ENCODE results near the gene LCT. TPM values are rescaled to one million over a fixed set of nuclear protein-coding genes. Genes with fewer than 3 reads are reported as not detected.
"Not testable (repeated sequence)": the region's sequence is repeated elsewhere in the genome, so short reads cannot be mapped to it uniquely, and the experiment has no call there.

The LCT gene
- polyA plus RNA-seq, 1 donor from 2014 or later = not detected

DNA sequence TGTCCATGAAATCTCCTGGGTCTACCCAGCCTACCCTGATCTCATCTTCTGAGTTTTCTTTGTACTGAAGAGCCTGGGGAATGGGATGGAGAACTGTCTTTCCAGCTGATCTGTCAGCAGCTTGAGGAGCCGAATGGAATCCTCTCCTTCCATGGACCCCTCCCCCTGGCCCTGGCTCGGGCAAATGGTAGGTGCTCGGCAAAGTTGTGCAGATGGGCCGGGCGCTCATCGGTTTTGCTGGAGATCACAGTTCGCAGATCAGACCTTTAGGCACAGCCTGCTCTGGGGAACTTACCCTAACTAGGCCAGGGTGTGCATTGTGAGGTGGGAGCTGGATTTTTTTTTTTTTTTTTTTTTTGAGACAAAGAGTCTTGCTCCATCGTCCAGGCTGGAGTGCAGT lies 40.4 kb downstream of the LCT start:
- Mint-ChIP-seq H3K4me3 (no peak overlapping the region), H3K27ac (no peak overlapping the region), H3K36me3 (peaks cover 3% of the 10 kb centered on the region), H3K4me1 (peaks cover 15 to 19% (median 15%) of the 10 kb centered on the region in 3 donors), H3K9me3 (peaks cover 0 to 10% (median 5%) of the 10 kb centered on the region in 3 donors), H3K27me3 (no peaks in the 10 kb centered on the region)

GRCh38 chr2:135795641-135796040 lies 41.3 kb downstream of the LCT start:
- not testable (repeated sequence) for H3K27ac Mint-ChIP-seq, H3K9me3 Mint-ChIP-seq, H3K36me3 Mint-ChIP-seq, H3K27me3 Mint-ChIP-seq, H3K4me3 Mint-ChIP-seq
- H3K4me1 Mint-ChIP-seq = peaks cover 15 to 19% (median 18%) of the 10 kb centered on the region in 3 donors

DNA sequence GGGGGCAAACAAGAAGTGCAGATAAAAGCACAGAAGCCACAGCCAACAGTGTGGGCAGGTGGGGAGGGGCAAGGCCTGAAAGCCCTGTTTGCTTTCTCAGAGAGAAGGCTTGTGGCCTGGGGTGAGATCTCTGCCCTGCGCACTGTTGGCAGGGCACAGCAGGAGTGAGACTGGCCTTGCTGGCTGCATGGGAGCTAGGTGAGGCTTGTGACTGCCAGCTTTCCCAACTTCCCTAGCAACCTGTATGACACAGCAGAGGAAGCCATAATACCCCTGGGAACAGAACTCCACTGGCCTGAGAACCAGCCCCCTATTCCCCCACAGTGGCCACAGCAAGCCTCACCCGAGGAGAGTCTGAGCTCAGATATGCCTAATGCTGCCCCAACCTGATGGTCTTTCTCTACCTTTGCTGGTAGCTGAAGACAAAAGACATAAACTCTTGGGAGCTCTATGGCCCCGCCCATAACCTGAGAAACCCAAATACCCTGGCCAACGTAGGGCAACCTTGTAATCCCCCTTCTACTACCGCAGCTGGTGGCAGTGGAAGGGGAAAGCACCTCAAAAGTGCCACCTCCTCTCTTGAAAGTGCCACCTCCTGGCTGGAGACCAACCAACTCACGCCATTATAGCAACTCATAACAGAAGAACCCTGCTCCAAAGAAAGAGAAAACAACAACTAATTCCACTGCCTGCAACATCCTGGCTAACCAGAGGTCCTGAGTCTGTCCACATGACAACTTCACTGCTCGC lies 44.4 kb downstream of the LCT start:
- H3K27ac Mint-ChIP-seq = no peak overlapping the region
- H3K9me3 Mint-ChIP-seq = no peaks in the 10 kb centered on the region
- H3K4me3 Mint-ChIP-seq = peak overlapping the region in 1 of 4 donors; percentile 34
- H3K36me3 Mint-ChIP-seq = peaks cover 3% of the 10 kb centered on the region
- no peaks in the 10 kb centered on the region for H3K27me3 Mint-ChIP-seq
- peaks cover 12 to 18% (median 18%) of the 10 kb centered on the region in 3 donors for H3K4me1 Mint-ChIP-seq

DNA sequence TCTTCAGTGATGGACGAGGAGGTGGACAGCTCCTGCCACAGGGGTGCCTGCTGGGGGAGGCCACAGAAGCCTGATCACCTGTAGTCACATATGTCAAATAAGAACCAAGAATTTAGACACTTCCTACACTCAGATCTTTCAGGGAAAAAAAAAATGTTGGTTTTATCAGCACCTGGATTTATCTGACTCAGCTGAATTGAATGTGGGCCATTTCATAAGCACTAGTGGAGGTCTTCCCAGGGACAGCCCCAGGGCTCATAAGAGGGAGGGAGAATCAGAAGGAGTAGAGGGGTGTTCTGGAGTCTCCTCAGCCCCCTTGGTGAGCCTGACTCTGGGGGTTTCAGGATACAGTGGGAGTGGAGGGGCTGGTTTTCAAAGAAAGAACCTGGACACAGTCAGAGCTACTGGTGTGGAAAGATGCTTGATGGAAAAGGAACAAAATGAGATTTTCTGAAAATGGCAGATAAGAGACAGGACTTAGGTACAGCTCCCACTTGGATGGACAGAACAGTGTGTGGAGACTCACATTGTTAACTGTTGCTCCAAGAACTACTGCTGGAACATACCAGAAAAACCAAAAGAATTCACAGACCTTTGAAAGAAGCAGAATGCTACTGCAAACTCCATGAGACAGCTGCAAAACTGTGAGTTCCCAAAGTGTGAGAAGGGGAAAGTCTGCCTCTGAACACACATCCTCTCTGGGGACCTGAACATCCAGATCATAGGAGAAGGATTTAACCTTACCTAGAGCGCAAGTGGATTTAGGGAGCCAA lies 45.4 kb downstream of the LCT start:
- H3K36me3 Mint-ChIP-seq = peaks cover 3% of the 10 kb centered on the region

GRCh38 chr2:135790423-135790822 lies 46.6 kb downstream of the LCT start:
- H3K4me1 Mint-ChIP-seq = peaks cover 11 to 18% (median 15%) of the 10 kb centered on the region in 3 donors
- no peak overlapping the region for H3K4me3 Mint-ChIP-seq
- no peaks in the 10 kb centered on the region for H3K27me3 Mint-ChIP-seq
- H3K27ac Mint-ChIP-seq = no peak overlapping the region
- no peaks in the 10 kb centered on the region for H3K9me3 Mint-ChIP-seq
- H3K36me3 Mint-ChIP-seq = peaks cover 8% of the 10 kb centered on the region

More for the DNA sequence above, 45.4 kb downstream of the LCT start:
- Mint-ChIP-seq H3K27me3 (no peaks in the 10 kb centered on the region), H3K9me3 (no peaks in the 10 kb centered on the region), H3K4me3 (peak overlapping the region in 1 of 4 donors; percentile 67), H3K27ac (peak overlapping the region in 1 of 3 donors; percentile 83), H3K4me1 (peaks cover 11 to 18% (median 15%) of the 10 kb centered on the region in 3 donors)

DNA sequence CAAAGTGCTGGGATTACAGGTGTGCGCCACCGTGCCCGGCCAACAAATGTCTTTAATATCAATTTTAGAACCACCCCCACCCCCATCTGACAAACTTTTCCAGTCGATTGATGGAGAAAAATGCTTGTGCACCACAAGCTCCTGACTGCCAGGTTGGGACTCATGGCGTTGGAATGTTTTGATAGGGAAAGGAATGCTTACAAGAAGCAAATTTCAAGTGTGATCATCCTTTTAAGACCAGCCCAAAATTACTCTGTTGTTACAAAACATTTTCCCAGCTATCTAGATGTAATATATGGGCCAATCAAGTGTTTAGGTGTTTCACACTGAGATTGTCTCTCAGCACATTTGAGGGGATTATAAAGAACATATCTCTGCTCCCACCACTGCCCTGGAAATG lies 50.2 kb downstream of the LCT start:
- Mint-ChIP-seq H3K27ac (no peak overlapping the region), H3K4me3 (no peak overlapping the region), H3K9me3 (peaks cover 0 to 5% (median 0%) of the 10 kb centered on the region in 3 donors), H3K4me1 (peaks cover 5 to 16% (median 5%) of the 10 kb centered on the region in 3 donors), H3K27me3 (no peaks in the 10 kb centered on the region), H3K36me3 (peaks cover 27% of the 10 kb centered on the region)

DNA sequence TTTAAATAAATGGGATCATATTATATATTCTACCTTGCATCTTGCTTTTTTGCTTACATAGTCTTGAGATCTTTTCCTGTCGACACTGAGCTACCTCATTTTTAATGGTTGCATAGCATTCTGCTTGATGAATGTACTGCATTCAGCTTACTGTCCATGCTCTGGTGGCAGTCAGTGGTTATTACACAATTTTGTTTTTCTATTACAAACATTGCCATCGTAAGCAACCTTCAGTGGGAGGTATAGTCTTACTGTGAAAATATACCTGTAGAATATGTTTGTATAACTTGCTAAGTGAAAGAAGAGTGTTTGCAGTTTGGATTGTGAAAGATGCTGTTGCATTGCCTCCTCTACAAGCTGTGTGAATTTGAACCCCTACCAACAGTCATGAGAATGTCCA lies 52.0 kb downstream of the LCT start:
- H3K9me3 Mint-ChIP-seq = peaks cover 0 to 5% (median 2%) of the 10 kb centered on the region in 3 donors
- H3K4me1 Mint-ChIP-seq = peaks cover 5 to 10% (median 5%) of the 10 kb centered on the region in 3 donors
- H3K4me3 Mint-ChIP-seq = no peak overlapping the region
- H3K27me3 Mint-ChIP-seq = no peaks in the 10 kb centered on the region
- peaks cover 30% of the 10 kb centered on the region for H3K36me3 Mint-ChIP-seq
- H3K27ac Mint-ChIP-seq = peak overlapping the region in 1 of 3 donors; percentile 48

DNA sequence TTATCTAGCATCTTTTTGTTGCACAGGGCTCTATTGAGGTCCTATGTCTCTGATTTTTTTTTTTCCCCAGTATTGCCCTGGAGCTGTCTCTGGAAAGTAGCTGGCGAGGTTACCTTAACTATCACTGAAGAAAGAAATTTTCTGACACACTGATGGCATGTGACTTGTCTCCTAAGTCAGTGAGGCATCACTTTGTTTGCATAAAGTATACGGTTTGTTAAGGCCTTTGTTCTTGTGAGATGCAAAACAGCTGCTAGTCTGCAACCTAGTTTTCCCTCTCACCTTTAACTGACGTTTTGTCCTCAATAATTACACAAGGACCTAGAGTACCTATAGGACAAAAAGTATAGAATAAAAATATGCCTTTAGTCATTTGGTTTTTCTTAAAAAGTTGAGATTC lies 53.5 kb downstream of the LCT start:
- Mint-ChIP-seq H3K9me3 (peaks cover 0 to 5% (median 2%) of the 10 kb centered on the region in 3 donors), H3K4me1 (peaks cover 5 to 10% (median 5%) of the 10 kb centered on the region in 3 donors), H3K27ac (peak overlapping the region in 2 of 3 donors; percentile 48 to 91), H3K4me3 (no peak overlapping the region), H3K36me3 (peaks cover 30% of the 10 kb centered on the region), H3K27me3 (no peaks in the 10 kb centered on the region)

DNA sequence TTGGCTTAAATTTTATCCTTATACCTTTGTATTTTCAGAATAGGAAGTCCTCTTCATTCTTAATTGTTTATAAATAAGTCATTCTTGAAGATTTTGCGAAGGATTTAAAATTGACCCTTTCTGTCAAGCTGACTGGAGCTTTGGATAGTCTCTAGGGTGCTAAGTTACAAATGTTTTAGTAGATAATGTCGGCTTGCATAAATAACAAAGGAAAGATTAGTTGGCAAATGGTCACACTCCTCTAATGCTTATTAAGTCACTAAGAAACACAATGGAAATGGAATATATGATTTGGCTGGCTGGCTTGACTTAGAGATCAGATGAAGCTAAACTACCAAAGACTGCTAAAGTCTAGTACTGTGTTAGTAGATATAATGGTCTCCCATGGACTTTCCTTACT lies 54.8 kb downstream of the LCT start:
- Mint-ChIP-seq H3K36me3 (peaks cover 33% of the 10 kb centered on the region), H3K27me3 (no peaks in the 10 kb centered on the region), H3K9me3 (peaks cover 0 to 5% (median 2%) of the 10 kb centered on the region in 3 donors), H3K4me1 (peaks cover 2 to 10% (median 5%) of the 10 kb centered on the region in 3 donors), H3K4me3 (peak overlapping the region in 1 of 4 donors; percentile 11), H3K27ac (no peak overlapping the region)

DNA sequence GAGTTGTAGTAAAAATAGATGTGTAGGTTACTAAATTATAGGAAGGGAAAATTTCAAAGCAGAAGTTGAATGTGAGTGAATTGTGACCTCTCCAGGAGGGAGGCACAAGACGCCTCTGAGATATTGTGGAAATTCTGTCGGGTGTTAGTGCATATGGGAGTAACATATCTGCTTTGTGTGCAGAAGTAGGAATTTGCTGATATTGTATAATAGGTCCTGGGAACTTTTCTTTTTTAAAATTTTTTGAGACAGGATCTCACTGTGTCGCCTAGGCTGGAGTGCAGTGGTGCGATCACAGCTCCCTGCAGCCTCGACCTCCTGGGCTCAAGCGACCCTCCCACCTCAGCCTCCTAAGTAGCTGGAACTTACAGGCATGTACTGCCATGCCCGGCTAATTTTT lies 60.6 kb downstream of the LCT start:
- Mint-ChIP-seq H3K27ac (no peak overlapping the region), H3K36me3 (peaks cover 9% of the 10 kb centered on the region), H3K27me3 (no peaks in the 10 kb centered on the region), H3K4me1 (peaks cover 0 to 2% (median 0%) of the 10 kb centered on the region in 3 donors), H3K9me3 (peaks cover 0 to under 1% (median 0%) of the 10 kb centered on the region in 3 donors), H3K4me3 (no peak overlapping the region)

DNA sequence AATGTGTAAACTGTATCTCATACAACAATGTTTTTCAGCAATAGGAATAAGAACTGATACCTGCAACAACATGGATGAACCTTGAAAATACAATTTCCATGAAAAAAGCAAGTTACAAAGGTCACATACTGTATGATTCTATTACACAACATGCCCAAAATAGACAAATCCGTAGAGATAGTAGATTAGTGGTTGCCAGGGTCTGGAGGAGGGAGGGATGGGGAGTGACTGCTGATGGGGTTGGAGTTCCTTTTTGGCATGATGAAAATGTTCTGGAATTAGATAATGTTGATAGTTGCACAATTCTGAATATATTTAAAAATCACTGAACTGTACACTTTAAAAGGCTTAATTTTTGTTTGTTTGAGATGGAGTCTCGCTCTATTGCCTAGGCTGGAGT lies 61.6 kb downstream of the LCT start:
- peaks cover 0 to 2% (median 0%) of the 10 kb centered on the region in 3 donors for H3K4me1 Mint-ChIP-seq
- H3K27me3 Mint-ChIP-seq = no peaks in the 10 kb centered on the region
- no peak overlapping the region for H3K4me3 Mint-ChIP-seq
- peaks cover 8% of the 10 kb centered on the region for H3K36me3 Mint-ChIP-seq
- H3K27ac Mint-ChIP-seq = peak overlapping the region in 1 of 3 donors; percentile 19
- H3K9me3 Mint-ChIP-seq = no peaks in the 10 kb centered on the region

- peaks cover 0 to 2% (median 0%) of the 10 kb centered on the region in 3 donors for H3K4me1 Mint-ChIP-seq
Observed at GRCh38 chr2:135773917-135774316, 63.1 kb downstream of the LCT start.

DNA sequence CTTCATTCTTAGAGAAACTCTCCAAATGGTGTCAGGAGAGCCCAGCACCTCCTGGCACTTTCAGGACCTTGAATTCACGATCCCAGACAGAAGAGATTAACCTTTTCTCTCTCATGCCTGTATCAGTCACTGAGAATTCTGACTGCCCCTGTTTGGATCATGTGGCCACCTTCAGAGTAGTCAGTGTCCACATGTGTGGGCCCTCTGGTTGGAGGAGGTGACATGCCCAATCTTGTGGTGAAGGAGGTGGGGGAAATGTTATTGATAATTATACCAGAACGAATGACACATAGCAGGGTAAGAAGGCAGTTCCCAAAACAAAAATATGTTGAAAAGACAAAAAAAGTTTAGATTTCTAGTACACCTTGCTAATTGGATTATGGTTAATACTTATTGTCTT lies 63.7 kb downstream of the LCT start:
- Mint-ChIP-seq H3K9me3 (no peaks in the 10 kb centered on the region), H3K36me3 (peaks cover 8% of the 10 kb centered on the region), H3K4me1 (peaks cover 0 to 2% (median 0%) of the 10 kb centered on the region in 3 donors), H3K4me3 (no peak overlapping the region), H3K27ac (peak overlapping the region in 1 of 3 donors; percentile 75), H3K27me3 (no peaks in the 10 kb centered on the region)

More at GRCh38 chr2:135773917-135774316, 63.1 kb downstream of the LCT start:
- H3K9me3 Mint-ChIP-seq = no peaks in the 10 kb centered on the region
- peaks cover 10% of the 10 kb centered on the region for H3K36me3 Mint-ChIP-seq
- H3K27ac Mint-ChIP-seq = no peak overlapping the region
- no peak overlapping the region for H3K4me3 Mint-ChIP-seq
- H3K27me3 Mint-ChIP-seq = no peaks in the 10 kb centered on the region

DNA sequence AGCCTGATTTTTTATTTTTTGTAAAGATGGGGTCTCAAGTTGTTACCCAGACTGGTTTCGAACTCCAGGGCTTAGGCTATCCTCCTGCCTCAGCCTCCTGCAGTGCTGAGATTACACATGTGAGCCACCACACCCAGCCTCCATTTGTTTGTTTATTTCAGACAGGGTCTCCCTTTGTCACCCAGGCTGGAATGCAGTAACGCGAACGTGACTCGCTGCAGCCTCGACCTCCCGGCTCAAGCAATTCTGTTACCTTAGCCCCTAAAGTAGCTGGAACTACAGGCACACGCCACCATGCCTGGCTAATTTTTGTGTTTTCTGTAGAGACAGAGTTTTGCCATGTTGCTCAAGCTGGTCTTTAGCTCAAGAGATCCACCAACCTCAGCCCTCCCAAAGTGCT lies 68.1 kb downstream of the LCT start:
- H3K27ac Mint-ChIP-seq = no peak overlapping the region
- peaks cover 0 to 4% (median 0%) of the 10 kb centered on the region in 3 donors for H3K4me1 Mint-ChIP-seq
- no peaks in the 10 kb centered on the region for H3K9me3 Mint-ChIP-seq
- H3K4me3 Mint-ChIP-seq = no peak overlapping the region
- peaks cover 8% of the 10 kb centered on the region for H3K36me3 Mint-ChIP-seq
- no peaks in the 10 kb centered on the region for H3K27me3 Mint-ChIP-seq

GRCh38 chr2:135762530-135762929 lies 74.5 kb downstream of the LCT start:
- H3K36me3 Mint-ChIP-seq = peaks cover 8% of the 10 kb centered on the region
- H3K4me3 Mint-ChIP-seq = no peak overlapping the region
- H3K27ac Mint-ChIP-seq = peak overlapping the region in 1 of 3 donors; percentile 83
- peaks cover 0 to 2% (median 0%) of the 10 kb centered on the region in 3 donors for H3K4me1 Mint-ChIP-seq
- no peaks in the 10 kb centered on the region for H3K9me3 Mint-ChIP-seq
- H3K27me3 Mint-ChIP-seq = no peaks in the 10 kb centered on the region
